ENCODE data around the gene TENM4.

Gene TENM4

DNA sequence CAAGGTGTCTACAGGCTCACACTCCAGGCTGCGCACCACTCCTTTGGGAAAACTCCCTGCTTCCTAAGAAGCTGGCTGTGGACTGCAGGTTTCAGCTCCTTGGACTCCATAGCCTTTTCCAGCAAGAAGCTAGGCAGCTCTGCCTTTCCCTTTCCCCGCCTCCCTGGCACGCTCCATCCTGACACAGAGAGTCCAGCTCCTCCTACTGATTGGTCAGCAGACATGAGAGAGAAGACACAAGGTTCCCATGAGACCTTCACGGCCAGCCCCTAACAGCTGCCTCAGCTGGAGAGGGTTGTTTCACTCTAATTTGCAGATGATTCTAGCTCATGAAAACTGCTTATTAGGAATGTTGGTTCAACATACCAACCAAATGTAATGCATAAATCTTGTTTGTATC is 27.6 kb downstream of the TENM4 start:
- Histone ChIP-seq H3K9me3 (ENCODE audit: low read depth, low read length) (no peaks in the 10 kb centered on the region), H3K27ac (no peak overlapping the region), H3K36me3 (ENCODE audit: insufficient read depth, low read length) (no peaks in the 10 kb centered on the region), H3K4me3 (no peak overlapping the region), H3K9ac (ENCODE audit: insufficient read length) (no peak overlapping the region)
- no peak for DNase-seq (ENCODE audit: low read depth, low spot score)
- TF ChIP-seq FOXP2 (optimal IDR thresholded peaks at IDR 0.05; ENCODE audit: control extremely low read depth, extremely low read length, insufficient read depth) (no peak), POLR2AphosphoS5 (IDR thresholded peaks at IDR 0.05; ENCODE audit: borderline replicate concordance, low read depth, low read length) (no peak), EZH2 (IDR thresholded peaks at IDR 0.05) (no peak)

DNA sequence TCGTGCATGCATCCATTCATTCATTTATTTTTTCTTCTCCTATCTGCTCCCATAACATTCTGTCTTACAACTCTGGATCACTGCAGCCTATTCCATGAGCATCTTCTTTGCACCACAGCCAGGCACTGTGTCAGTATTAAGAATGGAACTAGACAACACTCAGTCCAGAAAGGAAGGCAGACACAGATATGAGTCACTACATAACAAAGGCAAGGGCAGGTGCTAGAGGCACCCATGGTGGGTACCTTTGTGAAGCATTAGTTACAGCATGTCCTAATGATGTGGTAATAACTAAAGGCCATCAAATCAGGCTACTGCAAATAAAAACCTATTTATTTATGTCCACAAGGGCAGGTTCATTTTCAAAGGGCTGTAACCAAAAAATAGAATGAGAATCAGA is 28.1 kb downstream of the TENM4 start:
- H3K36me3 ChIP-seq (ENCODE audit: insufficient read depth, low read length) = no peaks in the 10 kb centered on the region
- H3K9ac ChIP-seq (ENCODE audit: insufficient read length) = no peak overlapping the region
- no peak overlapping the region for H3K4me3 ChIP-seq
- no peak for TF ChIP-seq EZH2 (IDR thresholded peaks at IDR 0.05)
- no peak for TF ChIP-seq POLR2AphosphoS5 (IDR thresholded peaks at IDR 0.05; ENCODE audit: borderline replicate concordance, low read depth, low read length)
- TF ChIP-seq FOXP2 (optimal IDR thresholded peaks at IDR 0.05; ENCODE audit: control extremely low read depth, extremely low read length, insufficient read depth) = no peak
- no peak for DNase-seq (ENCODE audit: low read depth, low spot score)
- no peaks in the 10 kb centered on the region for H3K9me3 ChIP-seq (ENCODE audit: low read depth, low read length)
- no peak overlapping the region for H3K27ac ChIP-seq

DNA sequence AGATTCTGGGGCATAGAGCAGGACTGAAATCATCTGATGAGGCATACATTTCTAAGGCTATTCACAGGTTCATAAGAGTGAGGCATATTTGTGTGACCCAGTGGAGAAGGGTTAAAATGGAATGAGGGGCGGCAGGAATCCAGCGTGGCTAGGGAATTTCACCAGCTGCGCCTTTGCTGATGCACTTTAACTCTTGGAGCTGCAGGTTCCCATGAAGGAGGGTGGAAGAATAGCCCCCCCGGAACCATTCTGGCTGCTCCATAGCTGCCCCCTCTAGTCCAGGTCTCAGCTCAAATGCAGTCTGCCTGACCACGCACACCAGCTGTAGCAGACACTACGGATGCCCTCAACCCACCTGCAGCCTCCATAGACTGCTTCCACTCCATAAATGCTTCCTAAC is 31.5 kb downstream of the TENM4 start:
- DNase-seq (ENCODE audit: low read depth, low spot score) = no peak
- no peak for TF ChIP-seq POLR2AphosphoS5 (IDR thresholded peaks at IDR 0.05; ENCODE audit: borderline replicate concordance, low read depth, low read length)
- TF ChIP-seq EZH2 (IDR thresholded peaks at IDR 0.05) = no peak
- TF ChIP-seq FOXP2 (optimal IDR thresholded peaks at IDR 0.05; ENCODE audit: control extremely low read depth, extremely low read length, insufficient read depth) = no peak
- H3K9me3 ChIP-seq (ENCODE audit: low read depth, low read length) = no peaks in the 10 kb centered on the region
- H3K27ac ChIP-seq = no peak overlapping the region
- no peaks in the 10 kb centered on the region for H3K36me3 ChIP-seq (ENCODE audit: insufficient read depth, low read length)
- no peak overlapping the region for H3K4me3 ChIP-seq
- H3K9ac ChIP-seq (ENCODE audit: insufficient read length) = no peak overlapping the region

DNA sequence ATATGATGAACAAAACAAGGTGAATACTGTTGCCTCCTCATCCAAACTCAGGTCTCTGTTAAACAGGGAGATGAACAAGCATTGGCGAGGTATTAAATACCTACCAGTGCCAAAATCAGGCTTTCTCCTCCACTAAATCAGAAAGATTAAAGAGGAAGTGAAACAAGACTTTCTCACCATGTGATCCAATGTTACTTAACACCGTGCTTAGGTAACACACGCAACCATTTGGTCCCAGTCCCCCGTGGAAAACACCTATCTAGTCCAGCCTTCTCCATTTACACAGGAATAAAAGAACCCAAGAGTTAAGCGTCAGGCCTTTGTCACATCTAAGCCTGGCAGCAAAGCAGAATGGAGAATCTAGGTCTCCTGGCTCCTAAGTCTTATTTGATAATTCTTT is 34.5 kb downstream of the TENM4 start:
- Histone ChIP-seq H3K9ac (ENCODE audit: insufficient read length) (no peak overlapping the region), H3K4me3 (no peak overlapping the region), H3K36me3 (ENCODE audit: insufficient read depth, low read length) (no peaks in the 10 kb centered on the region), H3K9me3 (ENCODE audit: low read depth, low read length) (no peaks in the 10 kb centered on the region), H3K27ac (no peak overlapping the region)
- no peak for TF ChIP-seq FOXP2 (optimal IDR thresholded peaks at IDR 0.05; ENCODE audit: control extremely low read depth, extremely low read length, insufficient read depth)
- DNase-seq (ENCODE audit: low read depth, low spot score) = no peak

DNA sequence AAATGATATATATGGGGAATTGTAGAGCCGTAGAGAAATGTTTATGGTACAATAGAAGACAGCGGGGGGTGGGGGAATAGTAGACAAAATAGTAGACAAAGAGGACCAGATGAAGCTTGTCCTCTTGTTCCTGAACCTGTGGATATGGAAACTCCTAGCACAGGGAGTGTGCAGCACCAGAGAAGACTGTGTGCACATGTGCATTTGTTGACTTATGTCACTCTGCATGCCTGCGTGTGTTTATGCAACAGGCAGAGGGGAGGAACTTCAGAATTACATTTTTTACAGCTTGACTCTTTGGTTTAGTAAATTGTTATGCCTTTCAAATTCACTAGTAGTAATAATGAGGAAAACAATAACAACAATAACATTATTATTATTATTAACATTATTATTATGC is 36.0 kb downstream of the TENM4 start:
- Histone ChIP-seq H3K27ac (no peak overlapping the region), H3K36me3 (ENCODE audit: insufficient read depth, low read length) (no peaks in the 10 kb centered on the region), H3K4me3 (no peak overlapping the region), H3K9me3 (ENCODE audit: low read depth, low read length) (no peaks in the 10 kb centered on the region), H3K9ac (ENCODE audit: insufficient read length) (no peak overlapping the region)
- DNase-seq (ENCODE audit: low read depth, low spot score) = no peak
- TF ChIP-seq POLR2AphosphoS5 (IDR thresholded peaks at IDR 0.05; ENCODE audit: borderline replicate concordance, low read depth, low read length) (no peak), EZH2 (IDR thresholded peaks at IDR 0.05) (no peak), FOXP2 (optimal IDR thresholded peaks at IDR 0.05; ENCODE audit: control extremely low read depth, extremely low read length, insufficient read depth) (no peak)

DNA sequence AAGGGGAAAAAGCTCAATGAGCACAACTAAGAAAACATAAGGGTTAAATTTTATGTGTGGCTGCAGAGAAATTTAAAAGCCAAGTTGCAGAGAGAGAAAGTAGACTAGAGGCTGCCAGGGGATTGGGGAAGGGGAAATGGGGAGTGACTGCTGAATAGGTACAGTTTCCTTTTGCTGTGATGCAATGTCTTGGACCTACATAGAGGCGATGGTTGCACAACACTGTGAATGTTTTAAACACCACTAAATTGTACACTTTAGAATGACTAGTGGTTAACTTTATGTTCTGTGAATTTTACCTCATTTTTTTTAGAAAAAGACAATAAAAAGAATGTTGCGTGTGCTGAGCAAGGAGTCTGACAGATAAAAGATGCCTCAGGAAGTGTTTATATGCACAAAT is 36.5 kb downstream of the TENM4 start:
- Histone ChIP-seq H3K4me3 (no peak overlapping the region), H3K27ac (no peak overlapping the region), H3K9ac (ENCODE audit: insufficient read length) (no peak overlapping the region), H3K9me3 (ENCODE audit: low read depth, low read length) (no peaks in the 10 kb centered on the region), H3K36me3 (ENCODE audit: insufficient read depth, low read length) (no peaks in the 10 kb centered on the region)
- DNase-seq (ENCODE audit: low read depth, low spot score) = no peak
- TF ChIP-seq EZH2 (IDR thresholded peaks at IDR 0.05) = no peak
- no peak for TF ChIP-seq POLR2AphosphoS5 (IDR thresholded peaks at IDR 0.05; ENCODE audit: borderline replicate concordance, low read depth, low read length)
- no peak for TF ChIP-seq FOXP2 (optimal IDR thresholded peaks at IDR 0.05; ENCODE audit: control extremely low read depth, extremely low read length, insufficient read depth)

DNA sequence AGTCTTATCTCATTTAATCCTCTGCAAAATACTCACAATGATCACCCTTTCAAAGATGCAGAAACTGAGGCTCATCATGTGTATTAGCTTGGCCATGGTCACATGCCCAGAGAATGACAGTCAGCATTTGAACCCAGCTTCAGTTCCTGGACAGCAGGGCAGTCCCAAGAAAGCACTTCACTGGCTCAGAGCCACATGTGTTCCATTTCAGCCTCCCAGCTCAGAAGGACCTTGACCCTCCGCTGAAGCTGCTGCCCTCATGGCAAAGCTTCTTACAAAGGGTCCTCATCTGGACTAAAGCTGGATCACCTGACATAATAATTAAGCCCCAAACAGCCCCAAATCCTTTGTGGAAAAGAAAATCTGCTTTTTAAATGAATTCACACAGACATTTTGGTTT is 37.0 kb downstream of the TENM4 start:
- H3K9me3 ChIP-seq (ENCODE audit: low read depth, low read length) = no peaks in the 10 kb centered on the region

DNA sequence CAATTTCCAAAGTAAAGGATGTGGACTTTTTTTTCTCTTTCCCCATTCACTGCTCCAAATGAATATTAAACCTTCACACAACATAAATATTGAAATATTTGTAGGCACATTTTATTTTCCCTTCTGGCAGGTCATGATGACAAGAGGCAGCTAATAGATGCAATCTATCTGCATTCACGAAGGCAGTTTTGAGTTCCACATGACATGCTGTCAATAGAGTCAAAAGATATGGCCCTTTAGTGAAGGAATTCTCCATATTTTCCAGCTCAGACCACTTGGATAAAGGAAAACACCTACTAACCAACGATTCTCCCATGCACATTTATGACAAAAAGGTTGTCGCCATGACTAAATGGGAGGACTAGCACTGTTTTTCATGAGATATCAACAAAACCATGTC is 37.9 kb downstream of the TENM4 start:
- Histone ChIP-seq H3K4me3 (no peak overlapping the region), H3K27ac (no peak overlapping the region), H3K9me3 (ENCODE audit: low read depth, low read length) (no peaks in the 10 kb centered on the region), H3K9ac (ENCODE audit: insufficient read length) (no peak overlapping the region), H3K36me3 (ENCODE audit: insufficient read depth, low read length) (no peaks in the 10 kb centered on the region)
- DNase-seq (ENCODE audit: low read depth, low spot score) = no peak
- no peak for TF ChIP-seq FOXP2 (optimal IDR thresholded peaks at IDR 0.05; ENCODE audit: control extremely low read depth, extremely low read length, insufficient read depth)
- TF ChIP-seq POLR2AphosphoS5 (IDR thresholded peaks at IDR 0.05; ENCODE audit: borderline replicate concordance, low read depth, low read length) = no peak
- TF ChIP-seq EZH2 (IDR thresholded peaks at IDR 0.05) = no peak

More for the DNA sequence above, 37.0 kb downstream of the TENM4 start:
- no peak overlapping the region for H3K9ac ChIP-seq (ENCODE audit: insufficient read length)
- no peak for TF ChIP-seq EZH2 (IDR thresholded peaks at IDR 0.05)
- TF ChIP-seq POLR2AphosphoS5 (IDR thresholded peaks at IDR 0.05; ENCODE audit: borderline replicate concordance, low read depth, low read length) = no peak
- no peak for TF ChIP-seq FOXP2 (optimal IDR thresholded peaks at IDR 0.05; ENCODE audit: control extremely low read depth, extremely low read length, insufficient read depth)
- no peak for DNase-seq (ENCODE audit: low read depth, low spot score)
- no peak overlapping the region for H3K27ac ChIP-seq
- no peak overlapping the region for H3K4me3 ChIP-seq
- no peaks in the 10 kb centered on the region for H3K36me3 ChIP-seq (ENCODE audit: insufficient read depth, low read length)

DNA sequence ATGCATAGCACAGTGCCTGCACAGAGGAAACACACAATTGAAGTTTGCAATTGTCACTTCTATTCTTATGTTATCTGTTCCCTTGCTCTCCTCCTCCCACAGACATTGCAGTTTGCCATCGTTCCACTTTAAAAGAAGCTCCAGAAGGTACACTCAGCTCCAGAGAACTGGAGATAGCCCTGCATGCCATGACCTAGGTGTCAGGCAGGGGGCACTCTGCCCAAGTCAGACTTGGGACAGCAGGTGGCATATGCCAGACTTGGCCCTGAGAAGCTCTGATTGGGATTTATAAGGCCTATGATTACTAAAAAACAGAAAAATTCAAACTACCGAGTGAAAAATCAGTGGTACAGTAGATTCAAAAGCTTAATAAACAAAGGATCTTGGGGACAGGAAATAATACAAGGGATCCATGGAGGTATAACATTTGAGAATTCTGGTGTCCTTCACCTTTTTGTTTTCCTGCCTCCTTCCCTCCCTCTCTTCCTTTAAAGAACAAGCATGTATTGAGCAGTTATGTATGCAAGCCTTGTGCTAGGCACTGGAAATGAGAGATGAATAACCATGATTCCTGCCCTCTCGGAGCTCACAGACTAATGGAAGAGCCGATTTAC is 40.0 kb downstream of the TENM4 start:
- Histone ChIP-seq H3K4me3 (no peak overlapping the region), H3K9me3 (ENCODE audit: low read depth, low read length) (no peaks in the 10 kb centered on the region), H3K27ac (no peak overlapping the region), H3K9ac (ENCODE audit: insufficient read length) (no peak overlapping the region), H3K36me3 (ENCODE audit: insufficient read depth, low read length) (no peaks in the 10 kb centered on the region)
- TF ChIP-seq POLR2AphosphoS5 (IDR thresholded peaks at IDR 0.05; ENCODE audit: borderline replicate concordance, low read depth, low read length) = no peak
- TF ChIP-seq FOXP2 (optimal IDR thresholded peaks at IDR 0.05; ENCODE audit: control extremely low read depth, extremely low read length, insufficient read depth) = no peak
- no peak for TF ChIP-seq EZH2 (IDR thresholded peaks at IDR 0.05)
- DNase-seq (ENCODE audit: low read depth, low spot score) = no peak
